Kidney (tissue), 14 donors: ENCODE results near the gene WDR5. TPM values are rescaled to one million over a fixed set of nuclear protein-coding genes. Genes with fewer than 3 reads are reported as not detected.

Source experiments
- DNase-seq, 5 donors: peaks; one replicate each; pipeline ENCODE4 v3.0.0-alpha.2; 2013 to 2020
- FAIRE-seq: peaks from 2 replicates; lab custom pipeline; 2012; peaks lifted over from hg19 to GRCh38; lab: Jason Lieb, UNC
- H3K27ac ChIP-seq, 2 donors: one replicate each; pipeline ENCODE4 v1.7.0; 2013; ENCODE audit warnings: low read depth in 2 of 2, low read length in 2 of 2, inconsistent platforms in 1 of 2
- H3K27me3 ChIP-seq: one replicate; pipeline ENCODE4 v1.7.1; 2013; ENCODE audit warnings: low read length, inconsistent platforms; ENCODE audit not compliant: control insufficient read depth, insufficient read depth
- H3K36me3 ChIP-seq, 3 donors: one replicate each; pipeline versions ENCODE4 v1.7.0 to v1.7.1; 2013; ENCODE audit warnings: low read length in 3 of 3, control low read depth in 1 of 3, inconsistent platforms in 1 of 3; ENCODE audit not compliant: insufficient read depth in 3 of 3, control insufficient read depth in 2 of 3
- H3K4me1 ChIP-seq, 3 donors: one replicate each; pipeline versions ENCODE4 v1.7.0 to v1.7.1; 2013; ENCODE audit warnings: low read length in 3 of 3, inconsistent platforms in 1 of 3, low read depth in 1 of 3; ENCODE audit not compliant: control insufficient read depth in 2 of 3, insufficient read depth in 2 of 3
- H3K4me3 ChIP-seq, 3 donors: one replicate each; pipeline versions ENCODE4 v1.7.0 to v1.8.1; 2013; ENCODE audit warnings: low read length in 3 of 3, control low read depth in 1 of 3, inconsistent platforms in 1 of 3
- H3K9ac ChIP-seq, 3 donors: one replicate each; pipeline versions ENCODE4 v1.7.0 to v1.7.1; 2013; ENCODE audit warnings: low read length in 3 of 3, control low read depth in 1 of 3, inconsistent platforms in 1 of 3
- H3K9me3 ChIP-seq, 3 donors: one replicate each; pipeline versions ENCODE4 v1.7.0 to v1.7.1; 2013; ENCODE audit warnings: low read length in 3 of 3, control low read depth in 1 of 3, inconsistent platforms in 1 of 3; ENCODE audit not compliant: control insufficient read depth in 2 of 3, insufficient read depth in 1 of 3
- CTCF ChIP-seq: IDR thresholded peaks from 3 replicates; pipeline ENCODE4 v1.5.1; 2012; ENCODE audit warnings: mild to moderate bottlenecking, moderate library complexity, borderline replicate concordance; ENCODE audit not compliant: insufficient read depth; ENCODE audit errors: extremely low read depth
- intact Hi-C: fragments of 100-400 bp; cut with DNase I; formaldehyde crosslinking; loops from one replicate; pipeline ENCODE4 v1.11.1; 2022
- polyA plus RNA-seq: library from polyadenylated mRNA; stranded (reverse); fragments of 350-450 nt; fragmentation: Illumina TruSeq; extraction: RNeasy Lipid Tissue Mini Kit (QIAGEN cat#74804); gene quantifications from one replicate; pipeline ENCODE4 v1.2.3, GENCODE V29; 2014; ENCODE audit warnings: low read depth, low replicate concordance; ENCODE audit not compliant: insufficient read depth
- total RNA-seq: library from RNA; stranded (reverse); fragmentation: NEBNext Ultra II Directional; extraction: Animal tissue kit (Norgen Biotek cat#: 25700); gene quantifications from one replicate; pipeline ENCODE4 v1.2.1, GENCODE V29; 2021
- donor health status: control.
- donor health status: control.
- donor health status: control.
- donor health status: control.
- donor health status: control.
- donor health status: DM: yes; HTN: yes; CAD: no.
- donor health status: Normal renal cell carcinoma (clear cell type).

The WDR5 gene
- total and polyA plus RNA-seq, 2 donors from 2014 or later, result 18.8 to 25.4 TPM

- DNase-seq, result peak in 1 of 5 donors; percentile 48
- no peak overlapping the region for H3K4me3 ChIP-seq
- no peak for FAIRE-seq
Measured at GRCh38 chr9:134127065-134127580, 8.8 kb upstream of the WDR5 start.

DNA sequence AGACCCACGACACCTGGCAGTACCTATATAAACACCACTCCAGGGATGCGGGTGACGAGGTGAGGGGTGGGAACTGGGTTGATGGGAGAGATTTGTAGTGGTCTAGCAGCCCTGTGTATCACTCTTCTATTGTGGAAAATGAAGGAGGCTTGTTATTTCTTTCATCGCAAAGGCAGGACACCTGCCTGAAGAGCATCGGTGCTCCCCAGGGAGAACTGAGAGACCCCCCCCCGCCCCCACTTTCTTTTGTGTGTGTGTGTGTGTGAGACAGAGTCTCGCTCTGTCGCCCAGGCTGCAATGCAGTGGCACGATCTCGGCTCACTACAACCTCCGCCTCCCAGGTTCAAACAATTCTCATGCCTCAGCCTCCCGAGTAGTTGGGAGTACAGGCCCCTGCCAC is 8.3 kb upstream of the WDR5 start:
- DNase-seq, result peak in 1 of 5 donors; percentile 10
- no peak for TF ChIP-seq CTCF
- no peak for FAIRE-seq
- no peak overlapping the region for H3K4me3 ChIP-seq
- no peaks in the 10 kb centered on the region for H3K36me3 ChIP-seq
- H3K4me1 ChIP-seq, result peaks cover 0 to 14% (median 6%) of the 10 kb centered on the region in 3 donors
- intact Hi-C loops, result no loop called here
- no peaks in the 10 kb centered on the region for H3K9me3 ChIP-seq
- no peak overlapping the region for H3K27ac ChIP-seq
- H3K27me3 ChIP-seq, result no peaks in the 10 kb centered on the region
- no peak overlapping the region for H3K9ac ChIP-seq

More at GRCh38 chr9:134127065-134127580, 8.8 kb upstream of the WDR5 start:
- H3K4me1 ChIP-seq, result peaks cover 0 to 11% (median 4%) of the 10 kb centered on the region in 3 donors
- H3K27ac ChIP-seq, result no peak overlapping the region
- H3K27me3 ChIP-seq, result no peaks in the 10 kb centered on the region
- no peak overlapping the region for H3K9ac ChIP-seq
- H3K9me3 ChIP-seq, result no peaks in the 10 kb centered on the region
- TF ChIP-seq CTCF, result no peak
- intact Hi-C loops, result no loop called here
- no peaks in the 10 kb centered on the region for H3K36me3 ChIP-seq

GRCh38 chr9:134128727-134129679 is 6.9 kb upstream of the WDR5 start:
- no peak for TF ChIP-seq CTCF
- Histone ChIP-seq H3K27ac (no peak overlapping the region), H3K9me3 (no peaks in the 10 kb centered on the region), H3K4me1 (peaks cover 0 to 14% (median 7%) of the 10 kb centered on the region in 3 donors), H3K36me3 (no peaks in the 10 kb centered on the region), H3K27me3 (no peaks in the 10 kb centered on the region), H3K4me3 (no peak overlapping the region), H3K9ac (no peak overlapping the region)
- intact Hi-C loops, result no loop called here
- FAIRE-seq (no peak), DNase-seq (peak in 1 of 5 donors; percentile 57)
